ENCODE data around the gene CRYL1.

DNA sequence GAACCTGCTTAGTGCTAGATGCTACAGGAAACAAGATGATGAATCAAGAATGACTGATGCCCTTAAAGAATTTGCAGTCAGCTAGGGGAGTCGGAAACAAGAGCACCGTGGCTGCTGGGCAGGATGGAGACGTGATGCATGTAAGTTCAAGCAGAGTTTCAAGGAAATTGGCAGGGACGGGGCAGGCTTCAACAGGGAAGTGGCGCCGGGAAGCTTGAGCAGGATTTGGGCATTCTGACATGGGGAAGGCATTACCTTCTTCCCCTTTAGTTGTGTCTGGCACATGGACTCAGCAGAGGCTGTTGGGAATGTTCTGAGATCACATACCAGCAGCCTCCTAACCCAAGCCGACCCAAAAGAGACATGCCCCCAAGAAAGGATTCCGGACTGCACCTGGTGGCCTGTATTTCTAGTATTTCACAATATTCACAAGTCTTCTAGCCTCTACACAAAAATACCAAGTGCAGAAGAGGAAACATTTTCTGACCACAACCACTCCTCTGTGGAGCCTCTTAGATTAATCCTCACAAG lies 138.2 kb downstream of the CRYL1 start:
- TF ChIP-seq TP53 (CRISPR knock-in tag; IDR thresholded peaks at IDR 0.05), result no peak
- TF ChIP-seq ZNF232 (CRISPR knock-in tag; IDR thresholded peaks at IDR 0.05), result no peak
- TF ChIP-seq, protein P1, sequence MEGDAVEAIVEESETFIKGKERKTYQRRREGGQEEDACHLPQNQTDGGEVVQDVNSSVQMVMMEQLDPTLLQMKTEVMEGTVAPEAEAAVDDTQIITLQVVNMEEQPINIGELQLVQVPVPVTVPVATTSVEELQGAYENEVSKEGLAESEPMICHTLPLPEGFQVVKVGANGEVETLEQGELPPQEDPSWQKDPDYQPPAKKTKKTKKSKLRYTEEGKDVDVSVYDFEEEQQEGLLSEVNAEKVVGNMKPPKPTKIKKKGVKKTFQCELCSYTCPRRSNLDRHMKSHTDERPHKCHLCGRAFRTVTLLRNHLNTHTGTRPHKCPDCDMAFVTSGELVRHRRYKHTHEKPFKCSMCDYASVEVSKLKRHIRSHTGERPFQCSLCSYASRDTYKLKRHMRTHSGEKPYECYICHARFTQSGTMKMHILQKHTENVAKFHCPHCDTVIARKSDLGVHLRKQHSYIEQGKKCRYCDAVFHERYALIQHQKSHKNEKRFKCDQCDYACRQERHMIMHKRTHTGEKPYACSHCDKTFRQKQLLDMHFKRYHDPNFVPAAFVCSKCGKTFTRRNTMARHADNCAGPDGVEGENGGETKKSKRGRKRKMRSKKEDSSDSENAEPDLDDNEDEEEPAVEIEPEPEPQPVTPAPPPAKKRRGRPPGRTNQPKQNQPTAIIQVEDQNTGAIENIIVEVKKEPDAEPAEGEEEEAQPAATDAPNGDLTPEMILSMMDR (IDR thresholded peaks at IDR 0.05), result no peak
- TF ChIP-seq FOXK1 (CRISPR knock-in tag; IDR thresholded peaks at IDR 0.05), result no peak
- TF ChIP-seq, protein P2, sequence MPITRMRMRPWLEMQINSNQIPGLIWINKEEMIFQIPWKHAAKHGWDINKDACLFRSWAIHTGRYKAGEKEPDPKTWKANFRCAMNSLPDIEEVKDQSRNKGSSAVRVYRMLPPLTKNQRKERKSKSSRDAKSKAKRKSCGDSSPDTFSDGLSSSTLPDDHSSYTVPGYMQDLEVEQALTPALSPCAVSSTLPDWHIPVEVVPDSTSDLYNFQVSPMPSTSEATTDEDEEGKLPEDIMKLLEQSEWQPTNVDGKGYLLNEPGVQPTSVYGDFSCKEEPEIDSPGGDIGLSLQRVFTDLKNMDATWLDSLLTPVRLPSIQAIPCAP (CRISPR knock-in tag; IDR thresholded peaks at IDR 0.05), result no peak
- TF ChIP-seq, protein P3, sequence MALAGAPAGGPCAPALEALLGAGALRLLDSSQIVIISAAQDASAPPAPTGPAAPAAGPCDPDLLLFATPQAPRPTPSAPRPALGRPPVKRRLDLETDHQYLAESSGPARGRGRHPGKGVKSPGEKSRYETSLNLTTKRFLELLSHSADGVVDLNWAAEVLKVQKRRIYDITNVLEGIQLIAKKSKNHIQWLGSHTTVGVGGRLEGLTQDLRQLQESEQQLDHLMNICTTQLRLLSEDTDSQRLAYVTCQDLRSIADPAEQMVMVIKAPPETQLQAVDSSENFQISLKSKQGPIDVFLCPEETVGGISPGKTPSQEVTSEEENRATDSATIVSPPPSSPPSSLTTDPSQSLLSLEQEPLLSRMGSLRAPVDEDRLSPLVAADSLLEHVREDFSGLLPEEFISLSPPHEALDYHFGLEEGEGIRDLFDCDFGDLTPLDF (CRISPR knock-in tag; IDR thresholded peaks at IDR 0.05), result no peak
- no peak for TF ChIP-seq SMAD3 (CRISPR knock-in tag; IDR thresholded peaks at IDR 0.05; ENCODE audit: borderline replicate concordance)
- no peak for TF ChIP-seq MXD4 (CRISPR knock-in tag; IDR thresholded peaks at IDR 0.05; ENCODE audit: borderline replicate concordance)

Data from WTC11 (cell line).